Measurements from ENCODE around the gene ACTL6B. TPM values are rescaled to one million over a fixed set of nuclear protein-coding genes. Genes with fewer than 3 reads are reported as not detected.
A peak's percentile ranks its signal among the peaks of the same experiment; 100 is the strongest.
"Not testable (repeated sequence)": the region's sequence is repeated elsewhere in the genome, so short reads cannot be mapped to it uniquely, and the experiment has no call there.

ACTL6B gene
- not detected for total RNA-seq

- DNase-seq (ENCODE audit: low spot score) = no peak
- Histone ChIP-seq H3K4me3 (no peak within 1 kb of the TSS), H3K4me1 (peaks cover 0 to 7% of the 10 kb centered on the region in 2 donors), H3K36me3 (no peaks in the 10 kb centered on the region), H3K27ac (no peak within 1 kb of the TSS), H3K27me3 (peaks cover 11 to 22% of the 10 kb centered on the region in 2 donors), H3K9me3 (no peaks in the 10 kb centered on the region)
- no peak for TF ChIP-seq CTCF (IDR thresholded peaks at IDR 0.05)
These were observed at the start of gene ACTL6B for GRCh38 chr7:100655908-100656674. Gene ACTL6B (minus strand): TSS chr7:100656448. CDS start chr7:100656354, 94 bp downstream.

- peak; percentile 75 for DNase-seq (ENCODE audit: low spot score)
- no peaks in the 10 kb centered on the region for H3K9me3 ChIP-seq
- peak overlapping the region; percentile 90 to 94 for H3K27ac ChIP-seq
- peak; percentile 90 to 96 for TF ChIP-seq CTCF (IDR thresholded peaks at IDR 0.05)
- peaks cover 0 to 23% of the 10 kb centered on the region in 2 donors for H3K4me1 ChIP-seq
- no peaks in the 10 kb centered on the region for H3K27me3 ChIP-seq
- peak overlapping the region; percentile 93 to 98 for H3K4me3 ChIP-seq
- no peaks in the 10 kb centered on the region for H3K36me3 ChIP-seq
These were observed 49.1 kb upstream of the ACTL6B start for GRCh38 chr7:100705320-100705752.

GRCh38 chr7:100701089-100701488 lies 44.8 kb upstream of the ACTL6B start:
- not testable (repeated sequence) for H3K9me3 ChIP-seq; H3K27me3 ChIP-seq; H3K36me3 ChIP-seq; DNase-seq (ENCODE audit: low spot score); H3K4me3 ChIP-seq; H3K27ac ChIP-seq; H3K4me1 ChIP-seq

- no peak overlapping the region for H3K27ac ChIP-seq
- no peaks in the 10 kb centered on the region for H3K36me3 ChIP-seq
- H3K27me3 ChIP-seq = no peaks in the 10 kb centered on the region
These were observed 42.8 kb upstream of the ACTL6B start for GRCh38 chr7:100699018-100699417.

GRCh38 chr7:100696123-100696521 lies 39.9 kb upstream of the ACTL6B start:
- Histone ChIP-seq H3K27ac (no peak overlapping the region), H3K4me3 (no peak overlapping the region), H3K9me3 (no peaks in the 10 kb centered on the region), H3K36me3 (no peaks in the 10 kb centered on the region), H3K27me3 (no peaks in the 10 kb centered on the region), H3K4me1 (peaks cover 0 to 28% of the 10 kb centered on the region in 2 donors)
- no peak for TF ChIP-seq CTCF (IDR thresholded peaks at IDR 0.05)
- no peak for DNase-seq (ENCODE audit: low spot score)

More at GRCh38 chr7:100699018-100699417, 42.8 kb upstream of the ACTL6B start:
- H3K4me1 ChIP-seq = peaks cover 0 to 5% of the 10 kb centered on the region in 2 donors
- DNase-seq (ENCODE audit: low spot score) = no peak
- no peak overlapping the region for H3K4me3 ChIP-seq
- H3K9me3 ChIP-seq = no peaks in the 10 kb centered on the region
- no peak for TF ChIP-seq CTCF (IDR thresholded peaks at IDR 0.05)

- Histone ChIP-seq H3K4me3 (peak within 1 kb of the TSS; percentile 57 to 93), H3K36me3 (no peaks in the 10 kb centered on the region), H3K9me3 (no peaks in the 10 kb centered on the region), H3K4me1 (peaks cover 0 to 47% of the 10 kb centered on the region in 2 donors), H3K27ac (peak within 1 kb of the TSS; percentile 85 to 88), H3K27me3 (no peaks in the 10 kb centered on the region)
- TF ChIP-seq CTCF (IDR thresholded peaks at IDR 0.05) = no peak
- DNase-seq (ENCODE audit: low spot score) = no peak
These were observed 38.0 kb upstream of the ACTL6B start, which contains the start of gene GIGYF1 for GRCh38 chr7:100694098-100694745. Gene GIGYF1 (minus strand): TSS chr7:100694250. CDS start chr7:100688238, 6,012 bp downstream.
